GM12891 (cell line): ENCODE data around the gene RAD50.

Source experiments
- POLR2A ChIP-seq: IDR thresholded peaks from 2 replicates; pipeline ENCODE4 v1.6.1; 2011; ENCODE audit warnings: low read depth, low read length, control low read depth
- POLR2AphosphoS5 ChIP-seq: IDR thresholded peaks from 2 replicates; pipeline ENCODE4 v1.6.1; 2011; ENCODE audit warnings: low read depth, low read length, control low read depth
- POU2F2 ChIP-seq: IDR thresholded peaks from 2 replicates; pipeline ENCODE4 v1.6.1; 2011; ENCODE audit warnings: low read depth, mild to moderate bottlenecking, control low read depth, low read length, moderate library complexity

- TF ChIP-seq POU2F2: no peak
- no peak for TF ChIP-seq POLR2AphosphoS5
- TF ChIP-seq POLR2A: no peak
Observed at GRCh38 chr5:132530946-132531345, 25.8 kb upstream of the RAD50 start.
